GM21360 (cell line): ENCODE results near the gene RABGEF1.
"Not testable (repeated sequence)": the region's sequence is repeated elsewhere in the genome, so short reads cannot be mapped to it uniquely, and the experiment has no call there.

ENCODE experiments used
- ATAC-seq: cut with Tn5 transposase; IDR thresholded peaks from one replicate; pipeline ENCODE4 v1.9.1; 2021; ENCODE audit warnings: mild to moderate bottlenecking, moderate library complexity; ENCODE audit not compliant: unreplicated experiment

The RABGEF1 gene

GRCh38 chr7:66800591-66800990, 60.1 kb downstream of the RABGEF1 start:
- ATAC-seq = no peak

- ATAC-seq = no peak
These were observed 63.5 kb downstream of the RABGEF1 start for GRCh38 chr7:66804001-66804400.

GRCh38 chr7:66807736-66808135, 67.2 kb downstream of the RABGEF1 start:
- no peak for ATAC-seq

GRCh38 chr7:66810716-66811115, 70.2 kb downstream of the RABGEF1 start:
- ATAC-seq = no peak

- not testable (repeated sequence) for ATAC-seq
These were observed 74.8 kb downstream of the RABGEF1 start for GRCh38 chr7:66815186-66815875.

- ATAC-seq = no peak
These were observed 75.4 kb downstream of the RABGEF1 start for GRCh38 chr7:66815951-66816350.

- not testable (repeated sequence) for ATAC-seq
These were observed 76.1 kb downstream of the RABGEF1 start for GRCh38 chr7:66816658-66817057.

GRCh38 chr7:66817208-66817795, 76.8 kb downstream of the RABGEF1 start:
- not testable (repeated sequence) for ATAC-seq

- not testable (repeated sequence) for ATAC-seq
These were observed 77.4 kb downstream of the RABGEF1 start for GRCh38 chr7:66817956-66818355.

- ATAC-seq = no peak
These were observed 83.5 kb downstream of the RABGEF1 start for GRCh38 chr7:66824041-66824440.

- ATAC-seq = not testable (repeated sequence)
These were observed 85.0 kb downstream of the RABGEF1 start for GRCh38 chr7:66825538-66825937.

- no peak for ATAC-seq
These were observed 86.1 kb downstream of the RABGEF1 start for GRCh38 chr7:66826649-66827048.

- not testable (repeated sequence) for ATAC-seq
These were observed 90.4 kb downstream of the RABGEF1 start for GRCh38 chr7:66830976-66831375.

- ATAC-seq = no peak
These were observed 92.2 kb downstream of the RABGEF1 start for GRCh38 chr7:66832531-66833351.

- peak; percentile 51 for ATAC-seq
These were observed 96.5 kb downstream of the RABGEF1 start for GRCh38 chr7:66837007-66837406.

GRCh38 chr7:66837661-66838060, 97.1 kb downstream of the RABGEF1 start:
- ATAC-seq = no peak

- no peak for ATAC-seq
These were observed 99.3 kb downstream of the RABGEF1 start for GRCh38 chr7:66839814-66840213.

- no peak for ATAC-seq
These were observed 99.8 kb downstream of the RABGEF1 start for GRCh38 chr7:66840316-66840715.

GRCh38 chr7:66841898-66842297, 101.4 kb downstream of the RABGEF1 start:
- no peak for ATAC-seq

GRCh38 chr7:66843492-66843891, 103.0 kb downstream of the RABGEF1 start:
- not testable (repeated sequence) for ATAC-seq

- ATAC-seq = peak; percentile 94
These were observed 104.2 kb downstream of the RABGEF1 start for GRCh38 chr7:66844552-66845378.
